Measurements from ENCODE around the gene JAK3. TPM values are rescaled to one million over a fixed set of nuclear protein-coding genes. Genes with fewer than 3 reads are reported as not detected.

JAK3 gene
- total RNA-seq, 1 donor, result 7.8 TPM

DNA sequence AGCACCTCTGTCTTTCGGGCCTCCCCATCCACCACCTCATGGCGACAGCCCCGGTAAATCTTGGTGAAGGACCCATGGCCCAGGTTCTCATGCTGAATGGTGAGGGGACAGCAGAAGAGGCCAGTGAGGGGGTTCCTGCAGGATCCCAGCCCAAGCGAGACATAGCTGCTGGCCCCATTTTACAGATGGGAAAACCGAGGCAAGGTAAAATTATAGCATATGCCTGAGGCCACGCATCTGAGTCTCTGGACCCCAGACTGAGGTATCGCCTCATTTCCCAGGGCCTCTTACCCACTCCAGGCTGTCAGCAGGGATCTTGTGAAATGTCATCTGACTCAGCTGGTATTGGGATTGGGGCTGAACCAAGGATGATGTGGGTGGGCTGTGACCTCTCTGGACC is 9.8 kb downstream of the JAK3 start:
- H3K4me3 ChIP-seq (ENCODE audit: low read depth, low read length), result no peak overlapping the region
- TF ChIP-seq, protein P1, sequence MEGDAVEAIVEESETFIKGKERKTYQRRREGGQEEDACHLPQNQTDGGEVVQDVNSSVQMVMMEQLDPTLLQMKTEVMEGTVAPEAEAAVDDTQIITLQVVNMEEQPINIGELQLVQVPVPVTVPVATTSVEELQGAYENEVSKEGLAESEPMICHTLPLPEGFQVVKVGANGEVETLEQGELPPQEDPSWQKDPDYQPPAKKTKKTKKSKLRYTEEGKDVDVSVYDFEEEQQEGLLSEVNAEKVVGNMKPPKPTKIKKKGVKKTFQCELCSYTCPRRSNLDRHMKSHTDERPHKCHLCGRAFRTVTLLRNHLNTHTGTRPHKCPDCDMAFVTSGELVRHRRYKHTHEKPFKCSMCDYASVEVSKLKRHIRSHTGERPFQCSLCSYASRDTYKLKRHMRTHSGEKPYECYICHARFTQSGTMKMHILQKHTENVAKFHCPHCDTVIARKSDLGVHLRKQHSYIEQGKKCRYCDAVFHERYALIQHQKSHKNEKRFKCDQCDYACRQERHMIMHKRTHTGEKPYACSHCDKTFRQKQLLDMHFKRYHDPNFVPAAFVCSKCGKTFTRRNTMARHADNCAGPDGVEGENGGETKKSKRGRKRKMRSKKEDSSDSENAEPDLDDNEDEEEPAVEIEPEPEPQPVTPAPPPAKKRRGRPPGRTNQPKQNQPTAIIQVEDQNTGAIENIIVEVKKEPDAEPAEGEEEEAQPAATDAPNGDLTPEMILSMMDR (IDR thresholded peaks at IDR 0.05; ENCODE audit: insufficient read depth, low read depth, low read length), result no peak
- DNase-seq (ENCODE audit: low read depth), result no peak

DNA sequence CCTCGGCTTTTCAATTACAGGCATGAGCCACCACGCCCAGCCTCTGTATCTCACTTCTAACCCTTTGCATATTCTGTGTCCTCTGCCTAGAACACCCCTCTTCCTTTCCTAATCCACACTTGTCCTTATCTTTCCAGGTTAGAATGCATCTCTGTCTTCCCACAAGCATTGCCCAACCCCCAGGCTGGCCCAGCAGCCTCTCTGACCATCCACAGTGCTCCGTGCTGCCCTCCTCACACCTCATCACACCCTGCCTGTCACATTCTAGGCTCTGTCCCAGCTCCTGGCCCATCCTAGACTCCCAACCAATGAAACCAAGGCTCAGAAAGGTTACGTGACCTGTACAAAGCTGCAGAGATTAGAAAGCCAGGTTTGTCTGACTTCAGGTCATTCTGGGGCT is 11.3 kb downstream of the JAK3 start:
- no peak overlapping the region for H3K4me3 ChIP-seq (ENCODE audit: low read depth, low read length)
- TF ChIP-seq, protein P1 (IDR thresholded peaks at IDR 0.05; ENCODE audit: insufficient read depth, low read depth, low read length), result no peak
- no peak for DNase-seq (ENCODE audit: low read depth)

DNA sequence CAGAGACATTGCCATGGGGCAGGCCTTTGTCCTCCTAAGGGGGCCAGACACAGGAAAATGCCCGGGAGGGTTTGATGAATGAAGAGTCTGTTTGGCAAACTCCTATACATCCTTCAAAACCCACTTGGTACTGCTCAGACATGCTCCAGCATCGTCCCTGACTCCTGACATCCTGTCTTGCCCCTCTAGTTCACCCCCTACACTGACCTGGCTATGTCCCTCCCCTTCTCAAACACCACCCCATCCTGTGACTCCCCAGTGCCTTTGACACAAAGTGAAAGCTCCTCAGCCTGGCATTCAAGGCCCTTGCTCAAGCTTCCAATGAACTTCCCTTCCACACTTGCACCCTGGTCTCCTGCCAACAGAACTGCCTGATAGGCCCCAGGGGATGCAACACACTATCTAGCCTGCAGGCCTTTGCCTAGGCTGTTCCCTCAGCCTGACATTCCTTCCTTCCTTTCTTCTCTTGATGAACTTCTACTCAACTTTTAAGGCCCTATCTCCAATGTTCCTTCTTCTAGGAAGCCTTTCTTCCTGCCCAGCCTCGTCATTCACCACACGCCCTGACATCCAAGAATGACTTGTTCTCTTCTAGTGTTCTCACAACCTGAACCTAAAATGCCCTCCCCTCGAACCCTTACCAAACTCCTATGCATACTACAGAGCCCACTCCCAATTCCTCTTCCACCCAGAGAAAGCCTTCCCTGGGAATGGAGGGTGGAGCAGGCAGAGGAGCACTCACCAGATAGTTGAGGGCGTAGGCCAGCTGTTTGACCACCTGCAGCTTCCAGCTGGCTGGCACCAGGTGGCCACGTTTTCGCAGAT is 12.4 kb downstream of the JAK3 start:
- TF ChIP-seq, protein P1 (IDR thresholded peaks at IDR 0.05; ENCODE audit: insufficient read depth, low read depth, low read length), result no peak
- DNase-seq (ENCODE audit: low read depth), result no peak

DNA sequence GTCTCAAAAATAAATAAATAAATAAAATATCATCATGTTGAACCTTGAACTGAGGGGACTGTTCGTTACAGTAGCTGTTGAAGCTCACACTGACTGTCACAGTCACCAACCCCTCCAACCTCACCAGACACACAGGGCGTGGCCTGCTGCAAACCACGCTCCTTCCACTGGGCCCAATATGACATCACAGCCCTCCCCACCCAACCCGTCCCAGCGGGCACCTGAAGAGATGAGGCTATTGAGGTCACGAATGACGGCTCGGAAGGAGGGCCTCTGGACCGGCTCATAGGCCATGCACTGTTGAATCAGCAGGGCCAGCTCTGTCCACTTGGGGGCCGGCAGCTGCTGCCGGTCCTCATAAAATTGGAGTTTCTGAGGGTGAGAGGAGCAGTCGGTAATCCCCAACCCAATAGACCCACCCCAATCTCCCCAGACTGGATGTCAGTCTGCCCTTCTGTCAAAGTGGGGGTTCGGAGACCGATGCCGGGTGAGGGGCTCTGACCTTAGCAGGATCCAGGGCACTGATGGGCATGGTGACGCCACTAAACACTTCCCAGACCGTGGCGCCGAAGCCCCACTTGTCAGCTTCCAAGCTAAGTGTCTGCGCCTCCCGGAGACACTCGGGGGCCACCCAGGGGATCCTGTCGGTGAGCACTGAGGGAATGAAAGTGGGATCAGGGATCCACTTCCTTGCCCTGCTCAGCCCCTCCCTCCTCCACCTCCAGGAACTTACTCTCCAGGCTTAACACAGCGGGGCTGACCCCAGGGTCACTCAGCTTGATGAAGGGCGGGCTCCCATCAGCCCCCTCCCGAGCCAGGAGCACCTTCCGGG is 13.2 kb downstream of the JAK3 start:
- no peak for DNase-seq (ENCODE audit: low read depth)
- no peak overlapping the region for H3K4me3 ChIP-seq (ENCODE audit: low read depth, low read length)
- TF ChIP-seq, protein P1 (IDR thresholded peaks at IDR 0.05; ENCODE audit: insufficient read depth, low read depth, low read length), result peak; percentile 4

More for the DNA sequence above, 12.4 kb downstream of the JAK3 start:
- no peak overlapping the region for H3K4me3 ChIP-seq (ENCODE audit: low read depth, low read length)

DNA sequence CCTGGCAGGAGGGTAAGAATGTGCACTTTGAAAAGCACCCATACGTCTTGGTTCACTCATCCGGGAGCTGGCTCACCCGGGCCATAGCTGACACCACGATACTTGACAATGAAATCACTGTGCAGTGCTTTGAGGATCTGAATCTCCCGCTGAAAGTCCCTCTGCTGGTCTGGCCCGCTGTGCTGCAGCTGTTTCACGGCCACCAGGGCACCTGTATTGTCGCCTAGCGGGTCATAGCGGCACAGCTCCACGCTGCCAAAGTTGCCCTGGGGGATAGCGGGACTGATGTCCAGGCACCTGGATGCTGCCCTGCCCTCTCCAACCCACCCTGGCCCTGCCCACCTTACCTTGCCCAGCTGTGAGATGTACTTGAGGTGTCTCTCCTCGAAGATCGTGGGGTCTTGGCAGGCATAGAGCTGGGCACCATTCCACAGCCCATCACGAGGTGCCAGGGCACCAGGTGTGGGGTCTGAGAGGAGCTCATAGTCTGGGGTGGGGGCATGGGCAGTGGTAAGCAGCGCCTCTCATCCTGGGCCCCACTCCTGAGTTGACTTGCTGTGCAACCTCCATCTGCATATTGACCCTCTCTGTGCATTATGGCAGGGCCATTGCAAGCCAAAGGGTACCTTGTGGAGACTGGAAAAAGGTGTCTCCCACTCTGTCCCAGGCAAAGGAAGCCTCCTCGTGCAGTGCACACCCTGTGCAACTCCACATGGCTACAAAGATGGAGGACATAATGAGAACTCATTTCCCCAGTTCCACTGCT is 15.2 kb downstream of the JAK3 start:
- no peak overlapping the region for H3K4me3 ChIP-seq (ENCODE audit: low read depth, low read length)
- DNase-seq (ENCODE audit: low read depth), result no peak
- TF ChIP-seq, protein P1 (IDR thresholded peaks at IDR 0.05; ENCODE audit: insufficient read depth, low read depth, low read length), result no peak

DNA sequence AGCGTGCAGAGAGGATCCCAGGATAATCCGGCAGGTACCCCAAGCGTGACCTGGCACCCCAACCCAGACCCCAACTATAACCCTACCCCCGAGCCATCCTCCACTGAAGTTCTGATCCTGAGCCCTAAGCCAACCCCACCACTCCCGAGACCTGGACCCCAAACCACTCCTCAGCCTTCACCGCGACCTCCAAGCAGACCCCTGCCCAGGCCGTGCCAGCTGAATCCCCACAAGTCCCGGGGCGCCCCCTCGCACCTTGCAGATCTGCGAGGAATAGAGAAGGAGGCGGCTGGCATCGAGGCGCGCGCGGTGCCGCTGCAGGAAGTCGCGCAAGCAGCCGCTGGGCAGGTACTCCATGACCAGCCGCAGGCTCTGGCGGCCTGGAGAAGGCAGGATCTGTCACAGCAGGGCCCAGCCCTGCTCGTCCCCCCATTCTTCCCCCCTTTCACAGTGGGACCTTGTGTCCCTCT is 16.3 kb downstream of the JAK3 start:
- no peak for DNase-seq (ENCODE audit: low read depth)
- TF ChIP-seq, protein P1 (IDR thresholded peaks at IDR 0.05; ENCODE audit: insufficient read depth, low read depth, low read length), result no peak
- H3K4me3 ChIP-seq (ENCODE audit: low read depth, low read length), result no peak overlapping the region
